A673 (cell line): Measurements from ENCODE around the gene RHOA. TPM values are rescaled to one million over a fixed set of nuclear protein-coding genes. Genes with fewer than 3 reads are reported as not detected.
"Not testable (repeated sequence)": the region's sequence is repeated elsewhere in the genome, so short reads cannot be mapped to it uniquely, and the experiment has no call there.

Experiments used
- BruUV-seq: library from RNA; stranded (reverse); fragments of 400-500 nt; replicated peaks from 2 replicates; lab custom pipeline; 2021; lab: Mats Ljungman, UMichigan
- CTCF ChIA-PET: fragments of 300-600 bp; sonication (Branson Sonifier 250); formaldehyde crosslinking; loops from one replicate; lab custom pipeline; 2022; ENCODE audit warnings: antibody characterized with exemption; lab: Charles Lee
- POLR2A ChIA-PET: fragments of 300-600 bp; sonication (Branson Sonifier 250); formaldehyde crosslinking; loops from one replicate; lab custom pipeline; 2022; ENCODE audit warnings: antibody characterized with exemption; ENCODE audit not compliant: low non-redundant PET; lab: Charles Lee
- DNase-seq: peaks from one replicate; pipeline ENCODE4 v3.0.0-alpha.2; 2015; ENCODE audit warnings: low spot score
- H3K27ac ChIP-seq: fragments of 200-600 bp; sonication (generic); 2 replicates; pipeline ENCODE4 v1.5.1; 2016; ENCODE audit warnings: mixed run types, low read depth, mild to moderate bottlenecking, mixed read lengths, antibody characterized with exemption, low read length; ENCODE audit not compliant: poor library complexity, severe bottlenecking
- H3K27me3 ChIP-seq: fragments of 200-600 bp; sonication (generic); replicated peaks from 2 replicates; pipeline ENCODE4 v1.6.1; 2017; ENCODE audit warnings: mixed run types, low read depth, mild to moderate bottlenecking, mixed read lengths, antibody characterized with exemption, low read length; ENCODE audit not compliant: insufficient read depth, poor library complexity
- H3K36me3 ChIP-seq: fragments of 200-600 bp; sonication (generic); 2 replicates; pipeline ENCODE4 v1.6.1; 2016; ENCODE audit warnings: mixed run types, mild to moderate bottlenecking, mixed read lengths, antibody characterized with exemption, low read length; ENCODE audit not compliant: insufficient read depth, poor library complexity, severe bottlenecking
- H3K4me1 ChIP-seq: fragments of 200-600 bp; sonication (generic); 2 replicates; pipeline ENCODE4 v1.6.1; 2017; ENCODE audit warnings: mixed run types, mild to moderate bottlenecking, mixed read lengths, antibody characterized with exemption, low read length; ENCODE audit not compliant: insufficient read depth, poor library complexity, severe bottlenecking
- H3K4me3 ChIP-seq: fragments of 200-600 bp; sonication (generic); 2 replicates; pipeline ENCODE4 v1.5.1; 2016; ENCODE audit warnings: low read depth, mixed run types, mild to moderate bottlenecking, mixed read lengths, low read length; ENCODE audit not compliant: poor library complexity, severe bottlenecking
- H3K9me3 ChIP-seq: fragments of 200-600 bp; sonication (generic); 2 replicates; pipeline ENCODE4 v1.6.1; 2016; ENCODE audit warnings: mixed run types, low read depth, mild to moderate bottlenecking, mixed read lengths, antibody characterized with exemption, low read length; ENCODE audit not compliant: poor library complexity, severe bottlenecking
- CTCF ChIP-seq: fragments of 300-800, 200-600 bp; sonication (generic); conservative IDR thresholded peaks from 2 replicates; pipeline ENCODE4 v1.5.1; 2017; ENCODE audit warnings: low read depth, mild to moderate bottlenecking, antibody characterized with exemption, low read length, moderate library complexity, mixed read lengths
- EZH2 ChIP-seq: fragments of 200-600 bp; sonication (generic); IDR thresholded peaks from 2 replicates; pipeline ENCODE4 v1.6.1; 2017; ENCODE audit warnings: borderline replicate concordance, low read depth, mild to moderate bottlenecking, mixed read lengths, antibody characterized with exemption, low read length; ENCODE audit not compliant: poor library complexity, severe bottlenecking
- intact Hi-C: fragments of 100-400 bp; cut with micrococcal nuclease; formaldehyde crosslinking; loops from one replicate; pipeline ENCODE4 v1.10.0; 2022; ENCODE audit not compliant: unreplicated experiment
- total RNA-seq: library from RNA; stranded (reverse); gene quantifications from 2 replicates; pipeline ENCODE4 v1.2.3, GENCODE V29; 2021

RHOA gene
- total RNA-seq, 1 experiment from 2014 or later: 198 TPM

- Histone ChIP-seq H3K9me3 (no peaks in the 10 kb centered on the region), H3K4me1 (no peaks in the 10 kb centered on the region), H3K27ac (no peak overlapping the region), H3K36me3 (no peaks in the 10 kb centered on the region), H3K4me3 (no peak overlapping the region), H3K27me3 (no peaks in the 10 kb centered on the region)
- no TSS peak for BruUV-seq
- TF ChIP-seq CTCF (no peak), EZH2 (no peak)
- DNase-seq: no peak
- ChIA-PET CTCF (interaction anchor here (1.0 kb wide), 1 partner anchor 180 kb away, joined by 4 read pairs; no protein-coding TSS in a partner anchor), POLR2A (no interaction called here)
- intact Hi-C loops: loop anchor here (10.0 kb wide), 1 partner anchor 65 kb away; the partner anchor contains the start of genes RHOA and TCTA
Observed at GRCh38 chr3:49349348-49350114, 62.2 kb downstream of the RHOA start.

GRCh38 chr3:49348361-49348760 is 63.4 kb downstream of the RHOA start:
- H3K4me1 ChIP-seq, H3K9me3 ChIP-seq, DNase-seq, H3K4me3 ChIP-seq, BruUV-seq, CTCF ChIA-PET, H3K27ac ChIP-seq, POLR2A ChIA-PET, intact Hi-C loops, H3K27me3 ChIP-seq, H3K36me3 ChIP-seq: not testable (repeated sequence)

- Histone ChIP-seq H3K36me3 (no peaks in the 10 kb centered on the region), H3K9me3 (no peaks in the 10 kb centered on the region), H3K4me3 (no peak overlapping the region), H3K27me3 (no peaks in the 10 kb centered on the region), H3K27ac (no peak overlapping the region), H3K4me1 (no peaks in the 10 kb centered on the region)
- DNase-seq: no peak
- intact Hi-C loops: no loop called here
- ChIA-PET POLR2A (no interaction called here), CTCF (no interaction called here)
- TF ChIP-seq EZH2 (no peak), CTCF (no peak)
- BruUV-seq: no TSS peak
Observed at GRCh38 chr3:49346797-49347251, 65.0 kb downstream of the RHOA start.

- Histone ChIP-seq H3K27ac (no peak overlapping the region), H3K9me3 (no peaks in the 10 kb centered on the region), H3K4me3 (no peak overlapping the region), H3K36me3 (no peaks in the 10 kb centered on the region), H3K27me3 (no peaks in the 10 kb centered on the region), H3K4me1 (peaks cover 5% of the 10 kb centered on the region)
- BruUV-seq: no TSS peak
- CTCF ChIA-PET: no interaction called here
- intact Hi-C loops: loop anchor here (5.0 kb wide), 1 partner anchor 104 kb away; no protein-coding TSS in a partner anchor
- POLR2A ChIA-PET: no interaction called here
- DNase-seq: no peak
- TF ChIP-seq EZH2: no peak
- no peak for TF ChIP-seq CTCF
Observed at GRCh38 chr3:49343163-49343562, 68.6 kb downstream of the RHOA start.
